Neural cell (in vitro differentiated cells): Measurements from ENCODE around the gene SMCHD1.

Experiments used
- CTCF ChIP-seq: fragments of 450-650 bp; IDR thresholded peaks from 2 replicates; pipeline ENCODE4 v1.5.1; 2014; ENCODE audit warnings: antibody characterized with exemption, mild to moderate bottlenecking, moderate library complexity; ENCODE audit not compliant: poor library complexity, severe bottlenecking
- EZH2 ChIP-seq: fragments of 200-600, 300-800 bp; shearing (Covaris generic), sonication (generic); IDR thresholded peaks from 2 replicates; pipeline ENCODE4 v1.6.1; 2014; ENCODE audit warnings: antibody characterized with exemption, low read length, borderline replicate concordance, mild to moderate bottlenecking; ENCODE audit not compliant: insufficient read depth, poor library complexity, severe bottlenecking
- POLR2AphosphoS5 ChIP-seq: IDR thresholded peaks from 2 replicates; pipeline ENCODE4 v1.6.1; 2012
- RAD21 ChIP-seq: fragments of 450-650 bp; conservative IDR thresholded peaks from 2 replicates; pipeline ENCODE4 v1.6.1; 2014; ENCODE audit warnings: antibody characterized with exemption, mild to moderate bottlenecking, moderate library complexity
- SMC3 ChIP-seq: fragments of 450-650 bp; conservative IDR thresholded peaks from 2 replicates; pipeline ENCODE4 v1.6.1; 2014; ENCODE audit warnings: antibody characterized with exemption, mild to moderate bottlenecking, moderate library complexity; ENCODE audit not compliant: poor library complexity
- TF ChIP-seq, protein P1 (sequence below): IDR thresholded peaks from 2 replicates; pipeline ENCODE4 v1.6.1; 2012; ENCODE audit warnings: borderline replicate concordance

GRCh38 chr18:2797951-2798350, 142.4 kb downstream of the SMCHD1 start:
- TF ChIP-seq CTCF (no peak), EZH2 (no peak), POLR2AphosphoS5 (no peak), RAD21 (no peak), SMC3 (no peak)
- TF ChIP-seq, protein P1, sequence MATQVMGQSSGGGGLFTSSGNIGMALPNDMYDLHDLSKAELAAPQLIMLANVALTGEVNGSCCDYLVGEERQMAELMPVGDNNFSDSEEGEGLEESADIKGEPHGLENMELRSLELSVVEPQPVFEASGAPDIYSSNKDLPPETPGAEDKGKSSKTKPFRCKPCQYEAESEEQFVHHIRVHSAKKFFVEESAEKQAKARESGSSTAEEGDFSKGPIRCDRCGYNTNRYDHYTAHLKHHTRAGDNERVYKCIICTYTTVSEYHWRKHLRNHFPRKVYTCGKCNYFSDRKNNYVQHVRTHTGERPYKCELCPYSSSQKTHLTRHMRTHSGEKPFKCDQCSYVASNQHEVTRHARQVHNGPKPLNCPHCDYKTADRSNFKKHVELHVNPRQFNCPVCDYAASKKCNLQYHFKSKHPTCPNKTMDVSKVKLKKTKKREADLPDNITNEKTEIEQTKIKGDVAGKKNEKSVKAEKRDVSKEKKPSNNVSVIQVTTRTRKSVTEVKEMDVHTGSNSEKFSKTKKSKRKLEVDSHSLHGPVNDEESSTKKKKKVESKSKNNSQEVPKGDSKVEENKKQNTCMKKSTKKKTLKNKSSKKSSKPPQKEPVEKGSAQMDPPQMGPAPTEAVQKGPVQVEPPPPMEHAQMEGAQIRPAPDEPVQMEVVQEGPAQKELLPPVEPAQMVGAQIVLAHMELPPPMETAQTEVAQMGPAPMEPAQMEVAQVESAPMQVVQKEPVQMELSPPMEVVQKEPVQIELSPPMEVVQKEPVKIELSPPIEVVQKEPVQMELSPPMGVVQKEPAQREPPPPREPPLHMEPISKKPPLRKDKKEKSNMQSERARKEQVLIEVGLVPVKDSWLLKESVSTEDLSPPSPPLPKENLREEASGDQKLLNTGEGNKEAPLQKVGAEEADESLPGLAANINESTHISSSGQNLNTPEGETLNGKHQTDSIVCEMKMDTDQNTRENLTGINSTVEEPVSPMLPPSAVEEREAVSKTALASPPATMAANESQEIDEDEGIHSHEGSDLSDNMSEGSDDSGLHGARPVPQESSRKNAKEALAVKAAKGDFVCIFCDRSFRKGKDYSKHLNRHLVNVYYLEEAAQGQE: no peak
